ENCODE measurements around the gene TUFT1. TPM values are rescaled to one million over a fixed set of nuclear protein-coding genes. Genes with fewer than 3 reads are reported as not detected.

Gene TUFT1
- total and polyA plus RNA-seq, 2 of the 13 experiments (the other 11 are each of a cell fraction or from before 2014, with no cell fraction given), result 6.4 to 7.3 TPM

GRCh38 chr1:151611832-151612500 is 71.9 kb downstream of the TUFT1 start, which contains the start of gene SNX27 (continued):
- no peak for TF ChIP-seq THAP8 (CRISPR knock-in tag; IDR thresholded peaks at IDR 0.05; ENCODE audit: borderline replicate concordance)
- no peak for TF ChIP-seq ZBTB1 (CRISPR knock-in tag; IDR thresholded peaks at IDR 0.05; ENCODE audit: borderline replicate concordance)
- TF ChIP-seq ZNF317 (CRISPR knock-in tag; IDR thresholded peaks at IDR 0.05), result no peak; the same call in 1 of the 2 replicates
- TF ChIP-seq CAMTA2 (CRISPR knock-in tag; IDR thresholded peaks at IDR 0.05; ENCODE audit: borderline replicate concordance), result no peak
- peak; percentile 57; the same call in 1 of the 2 replicates for TF ChIP-seq KDM5B (CRISPR knock-in tag; IDR thresholded peaks at IDR 0.05; ENCODE audit: borderline replicate concordance)
- no peak for TF ChIP-seq ATF3 (CRISPR knock-in tag; IDR thresholded peaks at IDR 0.05)
- TF ChIP-seq, protein P1, sequence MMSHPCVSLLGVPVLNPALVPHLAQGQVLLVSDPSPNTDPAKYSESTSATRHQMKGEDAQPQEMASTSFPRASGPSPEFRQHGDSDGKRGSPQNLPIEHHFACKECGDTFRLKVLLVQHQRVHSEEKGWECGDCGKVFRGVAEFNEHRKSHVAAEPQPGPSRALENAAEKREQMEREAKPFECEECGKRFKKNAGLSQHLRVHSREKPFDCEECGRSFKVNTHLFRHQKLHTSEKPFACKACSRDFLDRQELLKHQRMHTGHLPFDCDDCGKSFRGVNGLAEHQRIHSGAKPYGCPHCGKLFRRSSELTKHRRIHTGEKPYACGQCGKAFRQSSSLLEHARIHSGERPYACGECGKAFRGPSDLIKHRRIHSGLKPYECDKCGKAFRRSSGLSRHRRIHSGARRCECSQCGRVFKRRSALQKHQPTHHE (CRISPR knock-in tag; IDR thresholded peaks at IDR 0.05; ENCODE audit: borderline replicate concordance), result no peak
- TF ChIP-seq, protein P2, sequence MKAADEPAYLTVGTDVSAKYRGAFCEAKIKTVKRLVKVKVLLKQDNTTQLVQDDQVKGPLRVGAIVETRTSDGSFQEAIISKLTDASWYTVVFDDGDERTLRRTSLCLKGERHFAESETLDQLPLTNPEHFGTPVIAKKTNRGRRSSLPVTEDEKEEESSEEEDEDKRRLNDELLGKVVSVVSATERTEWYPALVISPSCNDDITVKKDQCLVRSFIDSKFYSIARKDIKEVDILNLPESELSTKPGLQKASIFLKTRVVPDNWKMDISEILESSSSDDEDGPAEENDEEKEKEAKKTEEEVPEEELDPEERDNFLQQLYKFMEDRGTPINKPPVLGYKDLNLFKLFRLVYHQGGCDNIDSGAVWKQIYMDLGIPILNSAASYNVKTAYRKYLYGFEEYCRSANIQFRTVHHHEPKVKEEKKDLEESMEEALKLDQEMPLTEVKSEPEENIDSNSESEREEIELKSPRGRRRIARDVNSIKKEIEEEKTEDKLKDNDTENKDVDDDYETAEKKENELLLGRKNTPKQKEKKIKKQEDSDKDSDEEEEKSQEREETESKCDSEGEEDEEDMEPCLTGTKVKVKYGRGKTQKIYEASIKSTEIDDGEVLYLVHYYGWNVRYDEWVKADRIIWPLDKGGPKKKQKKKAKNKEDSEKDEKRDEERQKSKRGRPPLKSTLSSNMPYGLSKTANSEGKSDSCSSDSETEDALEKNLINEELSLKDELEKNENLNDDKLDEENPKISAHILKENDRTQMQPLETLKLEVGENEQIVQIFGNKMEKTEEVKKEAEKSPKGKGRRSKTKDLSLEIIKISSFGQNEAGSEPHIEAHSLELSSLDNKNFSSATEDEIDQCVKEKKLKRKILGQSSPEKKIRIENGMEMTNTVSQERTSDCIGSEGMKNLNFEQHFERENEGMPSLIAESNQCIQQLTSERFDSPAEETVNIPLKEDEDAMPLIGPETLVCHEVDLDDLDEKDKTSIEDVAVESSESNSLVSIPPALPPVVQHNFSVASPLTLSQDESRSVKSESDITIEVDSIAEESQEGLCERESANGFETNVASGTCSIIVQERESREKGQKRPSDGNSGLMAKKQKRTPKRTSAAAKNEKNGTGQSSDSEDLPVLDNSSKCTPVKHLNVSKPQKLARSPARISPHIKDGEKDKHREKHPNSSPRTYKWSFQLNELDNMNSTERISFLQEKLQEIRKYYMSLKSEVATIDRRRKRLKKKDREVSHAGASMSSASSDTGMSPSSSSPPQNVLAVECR (CRISPR knock-in tag; IDR thresholded peaks at IDR 0.05; ENCODE audit: borderline replicate concordance), result peak; percentile 89; the same call in 1 of the 2 replicates
- TF ChIP-seq ZFAT (CRISPR knock-in tag; conservative IDR thresholded peaks at IDR 0.05), result no peak
- no peak for TF ChIP-seq ATAD3A (CRISPR knock-in tag; IDR thresholded peaks at IDR 0.05)
- TF ChIP-seq ZNF101 (CRISPR knock-in tag; IDR thresholded peaks at IDR 0.05; ENCODE audit: borderline replicate concordance, low read depth), result no peak
- no peak for TF ChIP-seq ZNF382 (CRISPR knock-in tag; IDR thresholded peaks at IDR 0.05; ENCODE audit: borderline replicate concordance)
- TF ChIP-seq, protein P3, sequence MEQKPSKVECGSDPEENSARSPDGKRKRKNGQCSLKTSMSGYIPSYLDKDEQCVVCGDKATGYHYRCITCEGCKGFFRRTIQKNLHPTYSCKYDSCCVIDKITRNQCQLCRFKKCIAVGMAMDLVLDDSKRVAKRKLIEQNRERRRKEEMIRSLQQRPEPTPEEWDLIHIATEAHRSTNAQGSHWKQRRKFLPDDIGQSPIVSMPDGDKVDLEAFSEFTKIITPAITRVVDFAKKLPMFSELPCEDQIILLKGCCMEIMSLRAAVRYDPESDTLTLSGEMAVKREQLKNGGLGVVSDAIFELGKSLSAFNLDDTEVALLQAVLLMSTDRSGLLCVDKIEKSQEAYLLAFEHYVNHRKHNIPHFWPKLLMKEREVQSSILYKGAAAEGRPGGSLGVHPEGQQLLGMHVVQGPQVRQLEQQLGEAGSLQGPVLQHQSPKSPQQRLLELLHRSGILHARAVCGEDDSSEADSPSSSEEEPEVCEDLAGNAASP (CRISPR knock-in tag; IDR thresholded peaks at IDR 0.05; ENCODE audit: borderline replicate concordance), result no peak
- TF ChIP-seq POLR2AphosphoS2 (IDR thresholded peaks at IDR 0.05; ENCODE audit: low read depth, low read length), result no peak
- TF ChIP-seq KDM5A (IDR thresholded peaks at IDR 0.05; ENCODE audit: borderline replicate concordance, low read length), result no peak; the same call in 1 of the 2 replicates
- TF ChIP-seq MLXIP (CRISPR knock-in tag; IDR thresholded peaks at IDR 0.05; ENCODE audit: borderline replicate concordance), result no peak
